Measurements from ENCODE around the gene METTL26.

GRCh38 chr16:588639-588888 is 47.5 kb downstream of the METTL26 start:
- no peak for TF ChIP-seq CTCF (IDR thresholded peaks at IDR 0.05; ENCODE audit: poor library complexity)
- no peak for TF ChIP-seq EZH2phosphoT487 (IDR thresholded peaks at IDR 0.05; ENCODE audit: low read depth, severe bottlenecking, unreplicated experiment)
- TF ChIP-seq EZH2 (IDR thresholded peaks at IDR 0.05; ENCODE audit: borderline replicate concordance) = no peak
